GM19463 (cell line): Measurements from ENCODE around the gene VAV1.
"Not testable (repeated sequence)": the region's sequence is repeated elsewhere in the genome, so short reads cannot be mapped to it uniquely, and the experiment has no call there.

ENCODE experiments used
- ATAC-seq: cut with Tn5 transposase; IDR thresholded peaks from one replicate; pipeline ENCODE4 v1.9.1; 2021; ENCODE audit warnings: mild to moderate bottlenecking, moderate library complexity; ENCODE audit not compliant: unreplicated experiment

The VAV1 gene

DNA sequence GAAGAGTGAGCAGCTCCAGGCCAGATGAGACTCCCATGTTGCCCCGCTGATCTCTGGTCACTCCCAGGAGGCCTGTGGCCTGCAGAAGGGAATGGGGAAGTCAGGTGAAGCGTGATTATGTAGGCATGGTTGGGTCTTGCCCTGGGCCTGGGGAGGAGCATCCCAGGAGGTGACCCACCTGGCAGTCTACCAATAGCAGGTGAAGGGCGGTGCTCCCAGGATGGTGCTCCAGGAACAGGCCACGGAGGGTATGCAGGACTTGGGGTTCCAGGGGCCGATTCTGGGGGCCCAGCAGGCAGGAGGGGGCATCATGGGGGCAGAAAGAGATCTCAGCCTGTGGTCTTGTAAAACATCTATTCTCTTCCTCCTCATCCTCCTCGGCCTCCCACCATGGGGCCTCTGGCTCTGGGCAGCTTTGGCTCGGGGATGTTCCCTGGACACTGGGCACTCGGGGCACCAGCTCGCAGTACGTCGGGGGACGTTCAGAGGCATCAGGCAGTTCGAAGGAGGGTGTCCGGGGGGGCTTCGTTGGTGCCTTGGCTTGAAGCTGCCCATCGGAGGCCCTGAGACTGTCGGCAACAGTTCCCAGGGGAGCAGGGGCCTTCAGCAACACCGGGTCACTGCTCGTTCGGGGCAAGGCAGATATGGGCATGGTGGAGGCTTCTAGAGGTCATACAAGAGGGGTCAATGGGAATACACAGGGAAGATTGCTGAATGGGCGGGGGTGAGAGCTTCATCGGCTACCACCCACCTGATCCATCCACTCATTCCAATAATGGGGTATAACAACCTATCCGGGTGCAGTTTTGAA lies 17.6 kb upstream of the VAV1 start:
- ATAC-seq = no peak

DNA sequence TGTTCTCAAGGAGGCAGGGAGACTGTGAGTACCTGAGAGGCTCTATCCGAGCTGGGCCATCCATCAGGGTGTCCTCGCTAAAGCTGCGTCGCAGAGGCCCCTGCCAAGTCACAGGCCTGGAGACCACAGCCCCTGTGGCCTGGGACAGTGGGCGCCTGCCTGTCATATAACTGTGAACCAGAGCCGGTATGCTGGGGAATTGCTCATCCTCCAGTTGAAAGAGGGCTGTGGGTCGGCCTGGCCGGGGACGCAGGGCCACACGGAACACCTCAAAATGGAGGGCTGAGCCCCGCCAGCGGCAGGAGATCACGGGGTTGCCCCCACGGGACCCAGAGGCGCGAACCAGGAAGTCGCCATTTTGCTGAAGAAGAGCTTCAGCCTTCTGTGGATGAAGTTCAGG lies 11.9 kb upstream of the VAV1 start:
- ATAC-seq = no peak

DNA sequence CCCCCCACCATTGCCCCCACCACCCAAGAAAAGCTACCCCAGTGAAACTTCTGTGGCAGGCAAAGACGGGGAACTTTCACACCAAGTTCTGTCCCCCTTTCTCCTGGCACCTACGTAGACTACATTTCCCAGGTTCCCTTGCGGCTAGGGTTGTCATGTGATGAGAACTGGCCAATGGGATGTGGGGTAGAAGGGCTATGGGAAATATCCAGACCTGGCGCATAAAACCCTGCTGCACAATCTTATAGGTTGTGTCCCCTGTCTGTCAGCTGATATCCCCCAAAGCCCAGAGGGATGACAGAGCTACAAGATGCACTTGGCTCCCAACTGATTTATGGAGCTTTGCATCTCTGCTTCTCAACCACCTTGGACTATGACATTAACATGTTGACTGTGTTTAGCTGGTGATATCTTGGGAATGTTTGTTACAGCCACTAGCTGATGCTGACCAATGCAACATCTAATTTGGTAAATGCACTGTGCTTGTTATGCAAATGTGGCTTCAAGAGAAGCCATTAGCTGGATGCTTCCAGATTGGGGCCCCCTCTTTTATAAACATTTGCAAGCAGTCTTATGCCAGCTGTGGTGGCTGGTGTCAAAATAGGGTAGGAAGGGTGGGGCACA lies 11.3 kb upstream of the VAV1 start:
- ATAC-seq = no peak

DNA sequence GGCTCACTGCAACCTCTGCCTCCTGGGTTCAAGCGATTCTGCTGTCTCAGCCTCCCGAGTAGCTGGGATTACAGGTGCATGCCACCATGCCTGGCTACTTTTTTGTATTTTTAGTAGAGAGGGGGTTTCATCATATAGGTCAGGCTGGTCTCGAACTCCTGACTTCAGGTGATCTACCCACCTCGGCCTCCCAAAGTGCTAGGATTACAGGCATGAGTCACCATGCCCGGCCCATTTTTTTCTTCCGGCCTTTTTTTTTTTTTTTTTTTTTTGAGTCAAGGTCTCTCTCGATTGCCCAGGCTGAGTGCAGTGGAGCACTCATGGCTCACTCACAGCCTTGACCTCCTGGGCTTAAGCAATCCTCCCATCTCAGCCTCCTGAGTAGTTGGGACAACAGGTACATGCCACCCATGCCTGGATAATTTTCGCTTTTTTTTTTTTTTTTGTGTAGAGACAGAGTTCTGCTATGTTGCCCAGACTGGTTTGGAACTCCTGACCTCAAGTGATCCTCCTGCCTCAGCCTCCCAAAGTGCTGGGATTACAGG lies 10.2 kb upstream of the VAV1 start:
- not testable (repeated sequence) for ATAC-seq

DNA sequence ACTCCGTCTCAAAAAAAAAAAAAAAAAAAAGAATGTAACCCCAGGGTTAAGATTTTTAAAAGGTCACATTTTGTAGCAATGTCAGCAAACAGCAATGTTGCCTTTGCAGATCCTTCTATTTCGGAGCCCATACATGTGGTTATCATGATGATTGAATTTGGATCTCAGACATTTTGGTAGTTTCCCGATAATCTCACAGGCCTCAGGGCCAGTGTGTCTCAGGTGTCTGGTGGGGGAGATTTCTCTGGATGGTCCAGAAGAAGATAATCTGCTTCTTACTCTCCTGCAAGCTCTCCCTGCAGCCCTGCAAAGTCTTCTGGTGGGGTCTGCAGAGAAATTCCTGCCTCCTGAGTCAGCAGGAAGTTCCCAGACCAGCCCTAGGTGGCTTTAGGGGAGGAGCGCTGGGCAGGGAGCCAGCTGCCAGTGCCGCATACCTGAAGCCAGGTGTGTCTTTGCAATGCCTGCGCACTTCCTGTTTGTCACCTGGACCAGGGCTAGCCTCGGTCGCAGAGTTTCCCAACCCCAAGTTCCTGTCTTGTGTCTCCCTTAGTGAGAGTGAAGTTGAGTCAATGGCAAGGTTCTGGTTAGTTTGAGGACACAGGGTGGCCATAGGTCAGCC lies 6.7 kb upstream of the VAV1 start:
- no peak for ATAC-seq

DNA sequence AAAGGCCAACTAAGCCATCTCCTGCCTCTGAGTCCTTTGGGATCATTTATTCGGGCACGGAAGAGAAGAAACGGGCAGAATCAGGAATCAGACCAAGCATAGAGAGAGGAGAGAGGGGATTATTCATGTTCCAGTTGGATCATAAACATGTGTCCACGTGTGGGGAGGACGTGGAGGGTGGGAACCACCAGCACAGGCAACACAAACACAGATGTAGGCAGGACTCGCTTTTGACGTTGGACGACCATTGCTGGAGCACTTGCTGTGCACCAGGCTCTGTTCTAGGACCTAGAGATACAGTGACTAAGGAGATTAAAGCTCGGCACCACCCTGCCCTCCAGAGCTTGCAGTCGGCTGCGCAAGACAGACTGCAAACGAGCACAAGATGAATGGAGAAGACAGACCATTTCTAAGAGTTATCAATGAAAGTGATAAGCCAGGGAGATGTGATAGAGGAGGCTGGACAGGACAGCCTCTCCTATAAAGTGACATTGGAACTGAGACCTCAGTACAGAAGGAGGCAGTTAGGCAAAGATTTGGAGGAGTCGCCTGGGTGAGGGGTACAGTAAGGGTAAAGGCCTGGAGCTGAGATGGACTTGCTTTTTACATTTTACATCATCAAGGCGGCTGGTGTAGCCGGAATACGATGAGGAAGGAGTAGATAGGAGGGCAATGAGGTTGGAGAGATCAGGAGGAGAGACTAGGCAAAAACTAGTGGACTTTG lies 6.0 kb upstream of the VAV1 start:
- no peak for ATAC-seq

DNA sequence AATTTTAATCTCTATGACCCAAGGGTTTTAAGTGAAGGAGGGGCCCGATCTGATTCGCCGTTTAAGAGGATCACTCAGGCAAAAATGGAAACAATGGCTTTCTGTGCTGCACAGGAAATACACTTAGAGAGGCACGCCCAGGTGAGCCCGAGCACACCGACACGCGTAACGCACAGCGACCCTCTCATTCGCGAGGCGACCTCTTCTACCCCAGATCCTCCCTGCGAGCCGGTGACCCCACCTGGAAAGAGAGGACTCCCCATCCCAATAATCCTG lies 5.5 kb upstream of the VAV1 start:
- no peak for ATAC-seq

DNA sequence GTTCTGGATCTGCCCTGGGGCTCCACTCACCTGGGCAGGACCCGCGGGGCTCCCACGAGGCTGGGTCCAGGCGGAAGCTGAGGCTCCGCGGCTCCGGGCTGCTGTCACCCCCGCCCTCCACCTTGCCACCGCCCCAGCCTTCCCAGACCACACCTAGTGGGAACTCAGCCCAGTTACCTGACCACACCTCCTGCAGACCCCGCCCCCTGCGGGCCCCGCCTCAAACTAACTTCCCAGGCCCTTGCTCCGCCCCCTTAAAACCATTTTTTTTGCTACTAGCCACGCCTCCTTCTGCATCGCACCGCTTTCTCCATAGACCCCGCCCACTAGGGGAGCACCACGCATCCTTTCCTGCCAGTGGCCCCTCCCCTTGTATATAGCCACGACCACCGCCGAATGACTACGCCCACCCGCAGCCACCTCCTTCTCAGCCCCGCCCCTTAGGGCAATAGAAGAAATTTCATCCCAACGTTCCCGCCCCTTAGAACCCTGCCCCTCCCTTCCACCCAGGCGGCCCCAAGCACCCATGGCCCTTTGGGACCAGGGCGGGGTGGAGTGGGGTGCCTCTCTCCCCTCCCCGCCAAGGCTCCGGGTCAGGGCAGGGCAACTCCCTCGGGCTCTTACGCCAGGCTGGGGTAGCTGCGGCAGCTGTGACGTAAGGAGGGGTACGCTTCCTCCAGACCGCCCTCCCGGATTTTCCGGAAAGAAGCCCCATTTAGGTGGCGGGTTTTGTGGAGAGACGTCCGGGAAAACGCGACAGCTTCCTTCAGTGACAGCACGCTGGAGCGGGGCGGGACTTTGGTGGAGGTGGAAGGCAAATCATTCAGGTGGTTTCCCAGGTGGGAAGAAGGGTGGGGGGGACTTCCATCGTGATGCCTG lies 4.9 kb upstream of the VAV1 start, which contains the start of gene SH2D3A:
SH2D3A (minus strand) TSS at position 79 of the 879 bp plus-strand sequence. CDS start 3,687 bp downstream, outside the sequence.
- ATAC-seq = peak; percentile 60

DNA sequence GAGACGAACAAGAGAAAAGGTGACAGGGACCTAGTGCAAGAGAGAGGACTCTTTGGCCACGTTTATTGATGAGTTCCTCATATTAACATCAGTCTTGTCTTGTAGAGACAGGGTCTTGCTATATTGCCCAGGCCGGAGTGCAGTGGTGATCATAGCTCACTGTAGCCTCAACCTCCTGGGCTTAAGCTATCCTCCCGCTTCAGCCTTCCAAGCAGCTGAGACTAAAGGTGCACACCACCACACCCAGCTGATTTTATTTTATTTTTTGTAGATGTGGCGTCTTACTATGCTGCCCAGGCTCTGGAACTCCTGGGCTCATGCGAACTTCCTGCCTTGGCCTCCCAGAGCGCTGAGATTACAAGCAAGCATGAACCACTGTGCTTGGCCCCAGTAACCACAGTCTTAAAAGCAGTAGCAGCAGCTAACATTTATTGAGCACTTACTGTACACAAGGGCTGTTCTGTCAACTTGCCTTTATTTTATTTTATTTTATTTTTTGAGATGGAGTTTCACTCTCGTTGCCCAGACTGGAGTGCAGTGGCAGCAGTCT lies 4.2 kb upstream of the VAV1 start:
- ATAC-seq = no peak

DNA sequence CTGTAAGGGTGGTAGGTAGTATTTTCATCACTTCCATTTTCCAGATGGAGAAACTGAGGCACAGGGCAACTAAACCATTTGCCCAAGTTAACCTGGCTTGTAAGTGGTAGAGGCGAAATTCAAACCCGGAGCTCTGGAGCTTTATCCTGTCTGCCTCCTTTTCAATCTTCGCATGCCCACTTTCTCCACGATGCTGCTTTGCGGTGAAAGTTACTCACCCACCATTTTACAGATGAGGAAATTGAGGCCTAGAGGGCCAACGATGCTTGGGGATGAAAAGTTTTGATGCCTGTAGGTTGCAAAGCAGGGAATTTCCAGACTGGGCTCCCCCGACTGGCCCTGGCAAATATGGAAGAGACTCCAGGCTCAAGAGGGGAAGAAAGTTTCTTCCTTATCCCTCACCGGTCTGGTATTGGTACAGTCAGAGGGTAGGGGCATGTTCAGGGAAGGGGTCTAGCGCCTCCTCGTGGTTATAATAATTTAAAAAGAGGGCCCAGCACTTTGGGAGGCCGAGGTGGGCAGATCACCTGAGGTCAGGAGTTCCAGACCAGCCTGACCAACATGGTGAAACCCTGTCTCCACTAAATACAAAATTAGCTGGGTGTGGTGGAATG lies 3.4 kb upstream of the VAV1 start:
- ATAC-seq = no peak

DNA sequence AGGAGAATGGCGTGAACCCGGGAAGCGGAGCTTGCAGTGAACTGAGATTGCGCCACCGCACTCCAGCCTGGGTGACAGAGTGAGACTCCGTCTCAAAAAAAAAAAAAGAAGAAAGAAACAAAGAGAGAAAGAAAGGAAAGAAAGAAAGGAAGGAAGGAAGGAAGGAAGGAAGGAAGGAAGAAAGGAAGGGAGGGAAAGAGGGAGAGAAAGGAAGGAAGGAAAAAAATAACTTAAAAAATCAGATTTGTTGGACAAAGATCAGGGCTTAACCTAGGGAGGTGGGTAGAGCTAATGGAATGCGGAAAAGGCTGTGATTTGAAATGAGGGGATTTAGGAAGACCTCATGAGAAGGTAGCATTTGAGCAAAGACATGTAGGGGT lies 870 bp upstream of the VAV1 start:
- ATAC-seq = not testable (repeated sequence)

DNA sequence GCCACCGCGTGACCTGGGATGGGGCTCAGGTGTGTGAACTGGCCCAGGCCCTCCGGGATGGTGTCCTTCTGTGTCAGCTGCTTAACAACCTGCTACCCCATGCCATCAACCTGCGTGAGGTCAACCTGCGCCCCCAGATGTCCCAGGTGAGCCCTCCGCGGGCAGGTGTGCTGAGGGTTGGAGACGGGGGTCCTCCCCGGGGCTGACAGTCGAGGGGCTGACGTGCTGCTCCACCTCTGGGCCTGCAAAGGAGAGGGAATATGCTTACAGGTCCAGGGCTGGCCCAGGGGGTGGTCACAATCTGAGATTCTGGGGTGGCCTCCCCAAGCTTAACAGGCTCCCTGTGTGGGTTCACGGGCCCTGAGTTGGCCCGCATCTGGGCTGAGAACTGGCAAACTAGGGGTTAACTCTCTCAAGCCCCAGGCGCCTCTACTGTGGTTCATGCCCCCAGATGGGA lies 386 bp downstream of the VAV1 start:
- ATAC-seq = no peak

DNA sequence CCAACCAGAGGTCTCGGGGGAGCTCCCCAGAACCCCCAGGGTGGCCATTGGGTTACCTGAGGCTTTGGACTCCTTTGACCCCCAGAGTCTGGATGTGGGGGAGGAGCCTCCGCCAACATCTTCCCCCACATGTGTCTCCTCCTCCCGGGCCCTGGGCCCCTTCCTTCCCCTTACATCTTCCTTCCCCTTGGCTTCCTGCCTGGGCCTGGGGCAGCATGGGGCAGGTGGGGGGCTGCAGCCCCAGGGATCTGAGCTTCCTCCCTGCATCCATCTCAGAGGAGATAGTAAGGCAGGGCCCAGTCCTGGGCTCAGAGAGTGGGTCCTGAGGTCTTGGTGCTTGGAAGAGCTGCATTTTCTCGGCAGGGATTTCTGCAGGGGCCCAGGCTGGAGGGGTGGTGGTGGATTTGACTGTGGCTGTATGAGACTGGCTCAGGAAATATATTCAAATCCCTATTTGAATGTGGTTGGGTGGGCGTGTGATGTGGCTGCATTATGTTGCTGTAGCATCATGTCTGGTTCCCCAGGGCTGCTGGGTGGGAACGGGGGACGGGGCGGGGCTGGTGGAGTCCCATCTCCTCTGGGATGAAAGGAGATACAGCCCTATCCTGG lies 919 bp downstream of the VAV1 start:
- no peak for ATAC-seq

DNA sequence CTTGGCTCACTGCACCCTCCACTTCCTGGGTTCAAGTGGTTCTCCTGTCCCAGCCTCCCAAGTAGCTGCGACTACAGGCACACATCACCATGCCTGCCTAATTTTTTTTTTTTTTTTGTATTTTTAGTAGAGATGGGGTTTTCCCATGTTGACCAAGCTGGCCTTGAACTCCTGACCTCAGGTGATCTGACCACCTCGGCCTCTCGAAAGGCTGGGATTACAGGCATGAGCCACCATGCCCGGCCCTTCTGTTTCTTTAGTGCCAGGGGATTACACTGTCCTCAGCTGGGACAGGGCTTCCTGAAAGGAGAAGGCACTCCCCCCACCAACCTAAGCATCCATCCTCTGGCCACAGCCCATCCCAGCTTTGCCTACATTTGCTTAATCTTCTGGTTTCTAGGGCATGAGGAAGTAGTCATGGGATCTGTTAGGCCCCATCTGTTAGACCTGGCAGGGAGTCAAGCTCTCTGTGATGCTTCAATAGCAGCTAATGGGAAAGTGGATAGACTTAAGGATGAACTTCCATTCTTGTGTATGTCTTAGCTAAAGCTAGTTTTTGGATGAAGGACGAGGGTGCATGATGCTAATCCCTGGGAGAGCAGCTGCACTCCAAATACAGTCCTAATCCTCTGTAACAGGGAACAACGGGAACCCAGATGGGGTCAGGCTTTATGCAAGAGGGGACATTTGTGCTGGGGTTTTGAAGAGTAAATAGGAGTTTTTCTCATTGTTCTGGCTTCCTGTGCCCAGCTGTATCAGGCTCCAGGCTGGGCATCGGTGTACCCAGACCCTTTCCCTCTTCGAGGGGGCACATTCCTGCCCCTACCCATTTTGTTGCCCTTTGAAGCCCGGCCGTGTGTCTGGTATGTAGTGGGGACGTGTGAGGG lies 2.6 kb downstream of the VAV1 start:
- ATAC-seq = no peak

DNA sequence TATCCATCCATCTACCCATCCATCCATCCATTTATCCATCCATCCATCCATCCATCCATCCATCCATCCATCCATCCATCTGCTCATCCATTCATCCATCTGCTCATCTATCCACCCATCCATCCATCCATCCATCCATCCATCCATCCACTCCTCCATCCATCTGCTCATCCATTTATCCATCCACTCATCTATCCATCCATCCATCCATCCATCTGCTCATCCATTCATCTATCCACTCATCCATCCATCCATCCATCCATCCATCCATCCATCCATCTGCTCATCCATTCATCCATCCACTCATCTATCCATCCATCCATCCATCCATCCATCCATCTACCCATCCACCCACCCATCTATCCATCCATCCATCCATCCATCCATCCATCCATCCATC lies 3.5 kb downstream of the VAV1 start:
- ATAC-seq = not testable (repeated sequence)

DNA sequence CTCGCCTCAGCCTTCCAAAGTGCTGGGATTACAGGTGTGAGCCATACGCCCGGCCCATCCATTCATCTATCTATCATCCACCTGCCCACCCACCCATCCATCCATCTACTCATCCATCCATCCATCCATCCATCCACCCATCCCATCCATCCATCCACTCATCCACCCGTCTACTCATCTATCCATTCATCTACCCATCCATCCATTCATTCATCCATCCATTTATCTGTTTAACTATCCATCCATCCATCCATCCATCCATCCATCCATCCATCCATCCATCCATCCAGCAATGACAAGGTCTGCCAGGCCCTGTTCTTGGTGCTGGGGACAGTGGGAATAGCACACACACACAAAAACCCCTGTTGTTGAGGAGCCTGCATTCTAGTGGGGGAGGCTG lies 4.5 kb downstream of the VAV1 start:
- ATAC-seq = no peak

DNA sequence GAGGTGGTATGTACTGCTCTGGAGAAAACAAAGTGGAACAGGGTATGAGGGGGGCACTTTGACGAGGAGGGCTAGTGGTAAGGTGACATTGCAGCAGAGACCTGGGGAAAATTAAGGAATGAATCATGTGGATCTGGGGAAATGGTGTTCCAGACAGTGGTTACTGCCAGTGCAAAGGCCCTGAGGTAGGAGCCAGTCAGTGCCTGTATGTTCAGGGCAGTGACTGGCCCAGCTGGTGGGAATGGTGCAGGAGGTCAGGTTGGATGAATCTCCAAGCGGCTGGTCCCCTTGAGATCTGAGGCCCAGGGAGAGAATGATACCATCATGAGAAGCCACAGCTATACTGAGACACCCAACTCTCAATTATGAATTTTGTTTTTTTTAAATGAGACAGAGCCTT lies 4.9 kb downstream of the VAV1 start:
- no peak for ATAC-seq

DNA sequence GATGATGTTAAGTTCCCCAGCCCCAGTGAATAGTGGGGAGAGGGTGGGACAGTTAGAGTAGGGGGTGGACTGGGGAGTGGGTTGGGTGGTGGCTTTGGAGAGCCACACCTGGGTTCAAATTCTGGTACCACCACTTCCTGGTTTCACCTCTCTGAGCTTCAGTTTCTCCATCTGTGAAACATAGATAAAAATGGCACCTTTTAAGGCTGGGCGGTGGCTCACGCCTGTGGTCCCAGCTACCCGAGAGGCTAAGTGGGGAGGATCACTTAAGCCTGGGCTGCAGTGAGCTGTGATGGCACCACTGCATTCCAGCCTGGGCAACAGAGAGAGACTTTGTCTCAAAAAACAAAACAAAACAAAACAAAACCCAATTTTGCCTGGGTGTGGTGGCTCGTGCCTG lies 5.9 kb downstream of the VAV1 start:
- no peak for ATAC-seq
